CD4-positive, alpha-beta T cell (primary cell): ENCODE results near the gene HSD3B7. TPM values are rescaled to one million over a fixed set of nuclear protein-coding genes. Genes with fewer than 3 reads are reported as not detected.
A peak's percentile ranks its signal among the peaks of the same experiment; 100 is the strongest.

ENCODE experiments used
- ATAC-seq: fragments of 200-7000 bp; cut with Tn5 transposase; one replicate; pipeline ENCODE4 v1.10.0; 2022; ENCODE audit warnings: mild to moderate bottlenecking; ENCODE audit not compliant: poor library complexity
- CTCF ChIA-PET: fragments of 350-600 bp; sonication (Branson Sonifier 250); formaldehyde crosslinking; loops from one replicate; lab custom pipeline; 2021; ENCODE audit warnings: antibody characterized with exemption, inconsistent platforms; lab: Charles Lee
- POLR2A ChIA-PET: fragments of 350-600 bp; sonication (Branson Sonifier 250); formaldehyde crosslinking; loops from one replicate; lab custom pipeline; 2021; ENCODE audit warnings: antibody characterized with exemption, inconsistent platforms; lab: Charles Lee
- DNase-seq, 14 experiments: peaks; one replicate each; pipeline ENCODE4 v3.0.0-alpha.2; 2013 to 2020; ENCODE audit warnings: mixed read lengths in 2 of 14
- H3K27ac ChIP-seq, 2 donors: one replicate each; pipeline versions ENCODE4 v1.5.1 to v1.7.0; 2013; ENCODE audit warnings: low read length in 2 of 2, low read depth in 1 of 2, mild to moderate bottlenecking in 1 of 2
- H3K27me3 ChIP-seq, 2 experiments: 1 replicate in 1 of 2; 2 replicates in 1 of 2; pipeline versions ENCODE4 v1.6.1 to v1.7.0; 2013; ENCODE audit warnings: low read length in 2 of 2, control low read depth in 1 of 2, mild to moderate bottlenecking in 1 of 2, moderate library complexity in 1 of 2; ENCODE audit not compliant: insufficient read depth in 2 of 2, control insufficient read depth in 1 of 2
- H3K36me3 ChIP-seq: one replicate; pipeline ENCODE4 v1.6.1; 2013; ENCODE audit warnings: low read length, control low read depth; ENCODE audit not compliant: insufficient read depth
- H3K4me1 ChIP-seq: one replicate; pipeline ENCODE4 v1.6.1; 2013; ENCODE audit warnings: low read length, control low read depth; ENCODE audit not compliant: insufficient read depth
- H3K4me3 ChIP-seq: one replicate; pipeline ENCODE4 v1.5.1; 2013; ENCODE audit warnings: mild to moderate bottlenecking, low read length, moderate library complexity
- H3K9me3 ChIP-seq, 2 experiments: 1 replicate in 1 of 2; 2 replicates in 1 of 2; pipeline versions ENCODE4 v1.6.1 to v1.7.0; 2013; ENCODE audit warnings: low read length in 2 of 2, mild to moderate bottlenecking in 2 of 2, control low read depth in 1 of 2, moderate library complexity in 1 of 2; ENCODE audit not compliant: control insufficient read depth in 1 of 2, insufficient read depth in 1 of 2
- H3K27ac Mint-ChIP-seq: one replicate; pipeline ENCODE4 v1.8.0; 2020; ENCODE audit warnings: mixed read lengths
- H3K27me3 Mint-ChIP-seq: one replicate; pipeline ENCODE4 v1.8.0; 2021; ENCODE audit warnings: mixed read lengths
- H3K36me3 Mint-ChIP-seq: one replicate; pipeline ENCODE4 v1.8.0; 2021; ENCODE audit warnings: low read depth, mixed read lengths
- H3K4me1 Mint-ChIP-seq: one replicate; pipeline ENCODE4 v1.8.0; 2021; ENCODE audit warnings: low read depth, mixed read lengths
- H3K4me3 Mint-ChIP-seq: one replicate; pipeline ENCODE4 v1.8.0; 2020; ENCODE audit warnings: mild to moderate bottlenecking, mixed read lengths
- H3K9me3 Mint-ChIP-seq: one replicate; pipeline ENCODE4 v1.8.0; 2020; ENCODE audit warnings: mixed read lengths
- CTCF ChIP-seq: fragments of 200-600 bp; IDR thresholded peaks from one replicate; pipeline ENCODE4 v1.8.0; 2022; ENCODE audit warnings: antibody characterized with exemption, mild to moderate bottlenecking
- intact Hi-C, 2 experiments: fragments of 100-400 bp; cut with DNase I in 1 of 2; cut with micrococcal nuclease in 1 of 2; formaldehyde crosslinking; loops; one replicate each; pipeline versions ENCODE4 v1.15.1 to v1.9.0; 2023 to 2025; cut with DNase I, micrococcal nuclease
- total RNA-seq, 174 experiments: library from RNA in 2 of 174; stranded (reverse) in 2 of 174; gene quantifications; one replicate each; pipeline ENCODE4 v1.2.3 and lab custom pipeline; 2021 to 2026

HSD3B7 gene
- total RNA-seq, 2 experiments from 2014 or later: 0.11 TPM; not detected in 1

GRCh38 chr16:30963925-30964511, 21.0 kb upstream of the HSD3B7 start:
- no peak for DNase-seq

GRCh38 chr16:30964574-30965226, 20.3 kb upstream of the HSD3B7 start:
- peaks cover 9% of the 10 kb centered on the region for H3K4me1 Mint-ChIP-seq
- POLR2A ChIA-PET: interaction anchor here (0.9 to 1.2 kb wide), 2 partner anchors 11 to 15 kb away, joined by 3 read pairs; no protein-coding TSS in a partner anchor
- Histone ChIP-seq H3K27me3 (no peaks in the 10 kb centered on the region), H3K9me3 (no peaks in the 10 kb centered on the region), H3K4me1 (no peaks in the 10 kb centered on the region), H3K36me3 (peaks cover 88% of the 10 kb centered on the region), H3K27ac (no peak overlapping the region), H3K4me3 (no peak overlapping the region)
- DNase-seq (no peak), ATAC-seq (no peak)
- intact Hi-C loops: no loop called here
- TF ChIP-seq CTCF: no peak
- H3K9me3 Mint-ChIP-seq: no peaks in the 10 kb centered on the region
- H3K4me3 Mint-ChIP-seq: peak overlapping the region; percentile 11
- H3K27ac Mint-ChIP-seq: no peak overlapping the region
- H3K36me3 Mint-ChIP-seq: peaks cover 90% of the 10 kb centered on the region
- CTCF ChIA-PET: interaction anchor here (1.3 kb wide), 1 partner anchor 120 kb away, joined by 3 read pairs; no protein-coding TSS in a partner anchor
- H3K27me3 Mint-ChIP-seq: no peaks in the 10 kb centered on the region

More at GRCh38 chr16:30963925-30964511, 21.0 kb upstream of the HSD3B7 start:
- H3K27me3 ChIP-seq: no peaks in the 10 kb centered on the region
- no peak overlapping the region for H3K4me3 ChIP-seq
- peaks cover 90% of the 10 kb centered on the region for H3K36me3 Mint-ChIP-seq
- H3K9me3 ChIP-seq: no peaks in the 10 kb centered on the region
- H3K9me3 Mint-ChIP-seq: no peaks in the 10 kb centered on the region
- POLR2A ChIA-PET: interaction anchor here (0.9 to 1.2 kb wide), 2 partner anchors 10 to 14 kb away, joined by 3 read pairs; no protein-coding TSS in a partner anchor
- peaks cover 15% of the 10 kb centered on the region for H3K4me1 Mint-ChIP-seq
- TF ChIP-seq CTCF: no peak
- CTCF ChIA-PET: interaction anchor here (0.7 to 1.3 kb wide), 2 partner anchors 10 to 120 kb away, joined by 3 read pairs; no protein-coding TSS in a partner anchor
- no peak for ATAC-seq
- no peak overlapping the region for H3K27ac ChIP-seq
- H3K27me3 Mint-ChIP-seq: no peaks in the 10 kb centered on the region
- no peak overlapping the region for H3K4me3 Mint-ChIP-seq
- no peak overlapping the region for H3K27ac Mint-ChIP-seq
- H3K36me3 ChIP-seq: peaks cover 88% of the 10 kb centered on the region
- H3K4me1 ChIP-seq: peaks cover 4% of the 10 kb centered on the region
- intact Hi-C loops: no loop called here

GRCh38 chr16:30965436-30965835, 19.6 kb upstream of the HSD3B7 start:
- ChIA-PET POLR2A (no interaction called here), CTCF (interaction anchor here (1.3 kb wide), 1 partner anchor 121 kb away, joined by 3 read pairs; no protein-coding TSS in a partner anchor)
- DNase-seq: no peak
- ATAC-seq: no peak
- Histone ChIP-seq H3K9me3 (no peaks in the 10 kb centered on the region), H3K27me3 (no peaks in the 10 kb centered on the region), H3K4me1 (no peaks in the 10 kb centered on the region), H3K4me3 (no peak overlapping the region), H3K27ac (no peak overlapping the region), H3K36me3 (peaks cover 83% of the 10 kb centered on the region)
- no peaks in the 10 kb centered on the region for H3K27me3 Mint-ChIP-seq
- TF ChIP-seq CTCF: no peak
- peaks cover 1% of the 10 kb centered on the region for H3K4me1 Mint-ChIP-seq
- H3K27ac Mint-ChIP-seq: no peak overlapping the region
- H3K4me3 Mint-ChIP-seq: no peak overlapping the region
- peaks cover 88% of the 10 kb centered on the region for H3K36me3 Mint-ChIP-seq
- no peaks in the 10 kb centered on the region for H3K9me3 Mint-ChIP-seq
- intact Hi-C loops: no loop called here
